H1 (cell line): ENCODE data around the gene RTF1. TPM values are rescaled to one million over a fixed set of nuclear protein-coding genes. Genes with fewer than 3 reads are reported as not detected.

Experiments used
- CTCF ChIA-PET: fragments of 300-600 bp; sonication (Branson Sonifier 250); formaldehyde crosslinking; loops from one replicate; lab custom pipeline; 2021; ENCODE audit not compliant: partially characterized antibody; lab: Charles Lee
- POLR2A ChIA-PET: fragments of 300-600 bp; sonication (Branson Sonifier 250); formaldehyde crosslinking; loops from one replicate; lab custom pipeline; 2021; ENCODE audit warnings: inconsistent platforms; ENCODE audit not compliant: partially characterized antibody; lab: Charles Lee
- DNase-seq, 2 experiments: peaks; one replicate each; pipeline versions ENCODE4 v3.0.0 to v3.0.0-alpha.2; 2010 to 2022; ENCODE audit warnings: low spot score in 2 of 2, low read depth in 1 of 2, mixed read lengths in 1 of 2
- FAIRE-seq: peaks from 2 replicates; lab custom pipeline; 2011; peaks lifted over from hg19 to GRCh38; lab: Jason Lieb, UNC
- H2AFZ ChIP-seq: 2 replicates; pipeline ENCODE4 v1.8.1; 2012; ENCODE audit warnings: low read length, inconsistent platforms
- H2AK5ac ChIP-seq: 2 replicates; pipeline ENCODE4 v1.6.1; 2013; ENCODE audit warnings: low read depth, low read length
- H2BK120ac ChIP-seq: replicated peaks from 2 replicates; pipeline ENCODE3; 2013; ENCODE audit warnings: low read depth, low read length, inconsistent platforms
- H2BK12ac ChIP-seq: 2 replicates; pipeline ENCODE4 v1.6.1; 2013; ENCODE audit warnings: low read depth, low read length
- H2BK15ac ChIP-seq: 2 replicates; pipeline ENCODE4 v1.6.1; 2013; ENCODE audit warnings: low read length
- H2BK20ac ChIP-seq: 2 replicates; pipeline ENCODE4 v1.6.1; 2013; ENCODE audit warnings: low read length
- H2BK5ac ChIP-seq: 2 replicates; pipeline ENCODE4 v1.6.1; 2013; ENCODE audit warnings: low read depth, low read length
- H3K14ac ChIP-seq: 2 replicates; pipeline ENCODE4 v1.6.1; 2013; ENCODE audit warnings: inconsistent platforms; ENCODE audit not compliant: insufficient read length
- H3K18ac ChIP-seq: 2 replicates; pipeline ENCODE4 v1.6.1; 2013; ENCODE audit warnings: low read length; ENCODE audit errors: extremely low read depth
- H3K23ac ChIP-seq: 2 replicates; pipeline ENCODE4 v1.6.1; 2013; ENCODE audit warnings: inconsistent platforms; ENCODE audit not compliant: insufficient read length
- H3K23me2 ChIP-seq: 2 replicates; pipeline ENCODE4 v1.6.1; 2013; ENCODE audit warnings: low read depth, low read length
- H3K27ac ChIP-seq: 2 replicates; pipeline ENCODE4 v1.6.1; 2011; ENCODE audit warnings: low read depth, low read length, inconsistent platforms
- H3K27me3 ChIP-seq, 4 experiments: replicated peaks in 1 of 4; 1 replicate in 1 of 4; 2 replicates in 3 of 4; pipeline versions ENCODE4 v1.6.1 to v1.8.1; 2011 to 2013; ENCODE audit warnings: low read length in 3 of 4, mild to moderate bottlenecking in 3 of 4, inconsistent platforms in 2 of 4, mixed read lengths in 2 of 4, moderate library complexity in 1 of 4; ENCODE audit not compliant: control insufficient read depth in 3 of 4, insufficient read depth in 3 of 4; ENCODE audit errors: extremely low read depth in 1 of 4
- H3K36me3 ChIP-seq, 4 experiments: 2 replicates each; pipeline versions ENCODE4 v1.6.1 to v1.8.1; 2011 to 2013; ENCODE audit warnings: mild to moderate bottlenecking in 4 of 4, low read length in 3 of 4, moderate library complexity in 2 of 4, control low read depth in 1 of 4, inconsistent platforms in 1 of 4; ENCODE audit not compliant: insufficient read depth in 4 of 4, control insufficient read depth in 2 of 4
- H3K4ac ChIP-seq: replicated peaks from 2 replicates; pipeline ENCODE3; 2013; ENCODE audit warnings: low read length, low read depth, mixed read lengths, inconsistent platforms; ENCODE audit not compliant: insufficient read length
- H3K4me1 ChIP-seq, 4 experiments: replicated peaks in 1 of 4; 1 replicate in 1 of 4; 2 replicates in 3 of 4; pipeline versions ENCODE4 v1.6.1 to v1.8.1; 2011 to 2013; ENCODE audit warnings: low read length in 3 of 4, inconsistent platforms in 2 of 4, mixed read lengths in 1 of 4; ENCODE audit not compliant: insufficient read depth in 4 of 4, control insufficient read depth in 3 of 4
- H3K4me2 ChIP-seq, 2 experiments: 2 replicates each; pipeline versions ENCODE4 v1.6.1 to v1.8.1; 2011 to 2013; ENCODE audit warnings: low read depth in 2 of 2, low read length in 2 of 2, control low read depth in 1 of 2, inconsistent platforms in 1 of 2, mild to moderate bottlenecking in 1 of 2; ENCODE audit not compliant: insufficient read depth in 1 of 2
- H3K4me3 ChIP-seq, 4 experiments: fragments of 200-600, 300-600 bp in 1 of 4; sonication (generic), shearing (Covaris generic), sonication (Bioruptor Twin) in 1 of 4; 2 replicates each; pipeline versions ENCODE4 v1.5.1 to v1.8.1; 2011 to 2016; ENCODE audit warnings: low read length in 4 of 4, low read depth in 3 of 4, control low read depth in 2 of 4, inconsistent platforms in 2 of 4, mild to moderate bottlenecking in 2 of 4, mixed read lengths in 1 of 4, moderate library complexity in 1 of 4; ENCODE audit not compliant: insufficient read depth in 2 of 4; ENCODE audit errors: extremely low read depth in 1 of 4
- H3K56ac ChIP-seq: replicated peaks from 2 replicates; pipeline ENCODE3; 2013; ENCODE audit warnings: low read depth, mild to moderate bottlenecking, mixed read lengths, low read length, inconsistent platforms; ENCODE audit not compliant: insufficient read length
- H3K79me1 ChIP-seq: 2 replicates; pipeline ENCODE4 v1.6.1; 2013; ENCODE audit warnings: low read depth, low read length, control low read depth
- H3K79me2 ChIP-seq, 2 experiments: 2 replicates each; pipeline versions ENCODE4 v1.6.1 to v1.8.1; 2012 to 2013; ENCODE audit warnings: low read length in 2 of 2, mild to moderate bottlenecking in 2 of 2, inconsistent platforms in 1 of 2; ENCODE audit not compliant: insufficient read depth in 2 of 2, control insufficient read depth in 1 of 2
- H3K9ac ChIP-seq, 4 experiments: replicated peaks in 1 of 4; 1 replicate in 1 of 4; 2 replicates in 3 of 4; pipeline versions ENCODE4 v1.6.1 to v1.8.1; 2011 to 2013; ENCODE audit warnings: low read depth in 3 of 4, low read length in 3 of 4, control low read depth in 2 of 4, mild to moderate bottlenecking in 2 of 4, moderate library complexity in 2 of 4, inconsistent platforms in 1 of 4; ENCODE audit errors: extremely low read depth in 1 of 4
- H3K9me3 ChIP-seq, 2 experiments: 2 replicates each; pipeline versions ENCODE4 v1.6.1 to v1.8.1; 2012 to 2013; ENCODE audit warnings: mild to moderate bottlenecking in 2 of 2, moderate library complexity in 2 of 2, control low read depth in 1 of 2, inconsistent platforms in 1 of 2, low read depth in 1 of 2, low read length in 1 of 2, mixed read lengths in 1 of 2; ENCODE audit not compliant: insufficient read depth in 2 of 2
- H4K20me1 ChIP-seq, 2 experiments: replicated peaks in 1 of 2; 2 replicates each; pipeline versions ENCODE3 to v1.8.1; 2011 to 2013; ENCODE audit warnings: inconsistent platforms in 2 of 2, low read length in 2 of 2, mild to moderate bottlenecking in 1 of 2; ENCODE audit not compliant: insufficient read depth in 2 of 2, control insufficient read depth in 1 of 2
- H4K5ac ChIP-seq: 2 replicates; pipeline ENCODE4 v1.6.1; 2013; ENCODE audit warnings: low read length, low read depth, mixed read lengths, inconsistent platforms; ENCODE audit not compliant: insufficient read length
- H4K8ac ChIP-seq: 2 replicates; pipeline ENCODE4 v1.8.0; 2013; ENCODE audit warnings: mild to moderate bottlenecking, moderate library complexity, low read length, inconsistent platforms; ENCODE audit not compliant: insufficient read depth; ENCODE audit errors: extremely low read depth
- H4K91ac ChIP-seq: replicated peaks from 2 replicates; pipeline ENCODE3; 2013; ENCODE audit warnings: low read length, mixed read lengths, inconsistent platforms; ENCODE audit not compliant: insufficient read length
- BACH1 ChIP-seq: IDR thresholded peaks from 2 replicates; pipeline ENCODE4 v1.6.1; 2012; ENCODE audit warnings: low read length, improper control_type of control experiment
- RBBP5 ChIP-seq: IDR thresholded peaks from 2 replicates; pipeline ENCODE4 v1.7.1; 2012; ENCODE audit warnings: low read depth, mild to moderate bottlenecking, inconsistent platforms, low read length, moderate library complexity, borderline replicate concordance
- SUZ12 ChIP-seq: fragments of 200-600 bp; sonication (generic); IDR thresholded peaks from 2 replicates; pipeline ENCODE4 v1.6.1; 2012; ENCODE audit warnings: mild to moderate bottlenecking, inconsistent platforms, low read length, moderate library complexity, mixed read lengths
- WGBS, 2 experiments: shearing (Covaris generic) in 1 of 2; methylation state at CpG; one replicate each; pipeline versions ENCODE4 v1.1.6 to v1.1.7; 2013 to 2015; ENCODE audit warnings: low lambda C conversion rate in 2 of 2, mixed read lengths in 2 of 2, inconsistent platforms in 1 of 2, low coverage in 1 of 2, missing lambda C conversion rate in 1 of 2; ENCODE audit not compliant: insufficient replicate concordance in 2 of 2, insufficient coverage in 1 of 2, insufficient read length in 1 of 2; ENCODE audit errors: extremely low coverage in 1 of 2, missing lambda C conversion rate in 1 of 2; 5-methylcytosine and 5-hydroxymethylcytosine counted together
- polyA plus RNA-seq, 7 experiments: library from polyadenylated mRNA; depleted of rRNA in 3 of 7; stranded (reverse) in 5 of 7; unstranded in 2 of 7; fragments of >200 nt in 5 of 7; fragments of 200-250 nt in 2 of 7; gene quantifications; 1 replicate in 5 of 7; 2 replicates in 1 of 7; 4 replicates in 1 of 7; pipeline versions ENCODE4 v1.2.1 to v1.2.3, GENCODE V29; 2011 to 2013; ENCODE audit warnings: missing spikeins in 2 of 7, mixed read lengths in 2 of 7
- total RNA-seq: library from RNA; stranded (reverse); fragmentation: NEBNext Ultra II Directional; extraction: Animal tissue kit (Norgen Biotek cat#: 25700); gene quantifications from 2 replicates; pipeline ENCODE4 v1.2.1, GENCODE V29; 2021

Gene RTF1
- total and polyA plus RNA-seq, 2 of the 8 experiments (the other 6 are each of a cell fraction or from before 2014, with no cell fraction given) = 22.6 to 47.7 TPM

GRCh38 chr15:41530363-41530956 is 113.6 kb downstream of the RTF1 start:
- Histone ChIP-seq H3K14ac (no peak overlapping the region), H4K8ac (no peak overlapping the region), H3K36me3 (peaks cover 28 to 77% (median 67%) of the 10 kb centered on the region in 4 experiments), H2AK5ac (no peak overlapping the region), H3K9me3 (no peaks in the 10 kb centered on the region), H4K20me1 (peaks cover 1 to 4% of the 10 kb centered on the region in 2 experiments), H3K9ac (no peak overlapping the region), H2BK5ac (no peak overlapping the region), H3K27me3 (no peaks in the 10 kb centered on the region), H4K91ac (no peak overlapping the region), H2BK15ac (no peak overlapping the region), H3K4me1 (no peaks in the 10 kb centered on the region), H3K23ac (no peak overlapping the region), H3K18ac (no peak overlapping the region), H2BK12ac (no peak overlapping the region), H3K4ac (no peak overlapping the region), H3K4me2 (no peak overlapping the region), H3K56ac (no peak overlapping the region), H3K4me3 (no peak overlapping the region), H2AFZ (no peak overlapping the region), H3K79me2 (no peaks in the 10 kb centered on the region), H3K23me2 (no peaks in the 10 kb centered on the region), H4K5ac (no peak overlapping the region), H2BK120ac (no peak overlapping the region), H2BK20ac (no peak overlapping the region), H3K27ac (no peak overlapping the region), H3K79me1 (no peaks in the 10 kb centered on the region)
- WGBS, 2 experiments = 87% methylated on average over 6 of the region's 6 CpGs; no CpG with 5 or more reads in 1 of the 2 experiments
- POLR2A ChIA-PET = interaction anchor here (1.6 to 2.0 kb wide), 3 partner anchors 16 to 64 kb away, joined by 3 to 10 read pairs (median 5); partner anchors contain the start of gene LTK
- FAIRE-seq (no peak), DNase-seq (no peak)
- TF ChIP-seq BACH1 = no peak
- TF ChIP-seq RBBP5 = no peak
- no peak for TF ChIP-seq SUZ12
- CTCF ChIA-PET = interaction anchor here (1.0 to 1.6 kb wide), 2 partner anchors 18 to 27 kb away, joined by 3 to 6 read pairs; no protein-coding TSS in a partner anchor
